H1 (cell line): ENCODE measurements around the gene MBNL1. TPM values are rescaled to one million over a fixed set of nuclear protein-coding genes. Genes with fewer than 3 reads are reported as not detected.

Experiments used
- ASH2L ChIP-seq: fragments of 200-600, 300-600 bp; sonication (generic); IDR thresholded peaks from one replicate; pipeline ENCODE4 v1.7.1; 2017; ENCODE audit warnings: low read length
- CHD1 ChIP-seq: IDR thresholded peaks from 2 replicates; pipeline ENCODE4 v1.6.1; 2012; ENCODE audit warnings: low read depth, low read length, improper control_type of control experiment
- HDAC2 ChIP-seq, 2 experiments: fragments of 300-600 bp in 1 of 2; sonication (generic) in 1 of 2; IDR thresholded peaks; 2 replicates each; pipeline ENCODE4 v1.6.1; 2011 to 2012; ENCODE audit warnings: low read depth in 2 of 2, low read length in 2 of 2, mild to moderate bottlenecking in 2 of 2, moderate library complexity in 2 of 2, borderline replicate concordance in 1 of 2, inconsistent platforms in 1 of 2
- HDAC6 ChIP-seq: IDR thresholded peaks from one replicate; pipeline ENCODE4 v1.7.1; 2012; ENCODE audit warnings: low read depth, mild to moderate bottlenecking, inconsistent platforms, low read length, moderate library complexity
- KDM4A ChIP-seq: IDR thresholded peaks from one replicate; pipeline ENCODE4 v1.7.1; 2012; ENCODE audit warnings: low read depth, mild to moderate bottlenecking, moderate library complexity, low read length, inconsistent platforms; ENCODE audit not compliant: severe bottlenecking
- SAP30 ChIP-seq: fragments of 300-600 bp; sonication (generic); IDR thresholded peaks from 2 replicates; pipeline ENCODE4 v1.7.1; 2012; ENCODE audit warnings: low read length, moderate library complexity, mild to moderate bottlenecking, inconsistent platforms; ENCODE audit not compliant: insufficient read depth, insufficient replicate concordance
- SRF ChIP-seq: IDR thresholded peaks from 2 replicates; pipeline ENCODE4 v1.6.1; 2011; ENCODE audit warnings: mild to moderate bottlenecking, low read depth, low read length, moderate library complexity
- polyA plus RNA-seq, 7 experiments: library from polyadenylated mRNA; depleted of rRNA in 3 of 7; stranded (reverse) in 5 of 7; unstranded in 2 of 7; fragments of >200 nt in 5 of 7; fragments of 200-250 nt in 2 of 7; gene quantifications; 1 replicate in 5 of 7; 2 replicates in 1 of 7; 4 replicates in 1 of 7; pipeline versions ENCODE4 v1.2.1 to v1.2.3, GENCODE V29; 2011 to 2013; ENCODE audit warnings: missing spikeins in 2 of 7, mixed read lengths in 2 of 7
- total RNA-seq: library from RNA; stranded (reverse); fragmentation: NEBNext Ultra II Directional; extraction: Animal tissue kit (Norgen Biotek cat#: 25700); gene quantifications from 2 replicates; pipeline ENCODE4 v1.2.1, GENCODE V29; 2021
- TF ChIP-seq, protein P1 (sequence below): fragments of 300-600 bp; sonication (generic); IDR thresholded peaks from 2 replicates; pipeline ENCODE4 v1.7.1; 2012; ENCODE audit warnings: low read length, moderate library complexity, mild to moderate bottlenecking, inconsistent platforms; ENCODE audit not compliant: insufficient replicate concordance

MBNL1 gene
- total and polyA plus RNA-seq, 2 of the 8 experiments (the other 6 are each of a cell fraction or from before 2014, with no cell fraction given): 5.0 to 16.4 TPM

GRCh38 chr3:152315623-152316022, 46.9 kb downstream of the MBNL1 start (continued):
- TF ChIP-seq, protein P1, sequence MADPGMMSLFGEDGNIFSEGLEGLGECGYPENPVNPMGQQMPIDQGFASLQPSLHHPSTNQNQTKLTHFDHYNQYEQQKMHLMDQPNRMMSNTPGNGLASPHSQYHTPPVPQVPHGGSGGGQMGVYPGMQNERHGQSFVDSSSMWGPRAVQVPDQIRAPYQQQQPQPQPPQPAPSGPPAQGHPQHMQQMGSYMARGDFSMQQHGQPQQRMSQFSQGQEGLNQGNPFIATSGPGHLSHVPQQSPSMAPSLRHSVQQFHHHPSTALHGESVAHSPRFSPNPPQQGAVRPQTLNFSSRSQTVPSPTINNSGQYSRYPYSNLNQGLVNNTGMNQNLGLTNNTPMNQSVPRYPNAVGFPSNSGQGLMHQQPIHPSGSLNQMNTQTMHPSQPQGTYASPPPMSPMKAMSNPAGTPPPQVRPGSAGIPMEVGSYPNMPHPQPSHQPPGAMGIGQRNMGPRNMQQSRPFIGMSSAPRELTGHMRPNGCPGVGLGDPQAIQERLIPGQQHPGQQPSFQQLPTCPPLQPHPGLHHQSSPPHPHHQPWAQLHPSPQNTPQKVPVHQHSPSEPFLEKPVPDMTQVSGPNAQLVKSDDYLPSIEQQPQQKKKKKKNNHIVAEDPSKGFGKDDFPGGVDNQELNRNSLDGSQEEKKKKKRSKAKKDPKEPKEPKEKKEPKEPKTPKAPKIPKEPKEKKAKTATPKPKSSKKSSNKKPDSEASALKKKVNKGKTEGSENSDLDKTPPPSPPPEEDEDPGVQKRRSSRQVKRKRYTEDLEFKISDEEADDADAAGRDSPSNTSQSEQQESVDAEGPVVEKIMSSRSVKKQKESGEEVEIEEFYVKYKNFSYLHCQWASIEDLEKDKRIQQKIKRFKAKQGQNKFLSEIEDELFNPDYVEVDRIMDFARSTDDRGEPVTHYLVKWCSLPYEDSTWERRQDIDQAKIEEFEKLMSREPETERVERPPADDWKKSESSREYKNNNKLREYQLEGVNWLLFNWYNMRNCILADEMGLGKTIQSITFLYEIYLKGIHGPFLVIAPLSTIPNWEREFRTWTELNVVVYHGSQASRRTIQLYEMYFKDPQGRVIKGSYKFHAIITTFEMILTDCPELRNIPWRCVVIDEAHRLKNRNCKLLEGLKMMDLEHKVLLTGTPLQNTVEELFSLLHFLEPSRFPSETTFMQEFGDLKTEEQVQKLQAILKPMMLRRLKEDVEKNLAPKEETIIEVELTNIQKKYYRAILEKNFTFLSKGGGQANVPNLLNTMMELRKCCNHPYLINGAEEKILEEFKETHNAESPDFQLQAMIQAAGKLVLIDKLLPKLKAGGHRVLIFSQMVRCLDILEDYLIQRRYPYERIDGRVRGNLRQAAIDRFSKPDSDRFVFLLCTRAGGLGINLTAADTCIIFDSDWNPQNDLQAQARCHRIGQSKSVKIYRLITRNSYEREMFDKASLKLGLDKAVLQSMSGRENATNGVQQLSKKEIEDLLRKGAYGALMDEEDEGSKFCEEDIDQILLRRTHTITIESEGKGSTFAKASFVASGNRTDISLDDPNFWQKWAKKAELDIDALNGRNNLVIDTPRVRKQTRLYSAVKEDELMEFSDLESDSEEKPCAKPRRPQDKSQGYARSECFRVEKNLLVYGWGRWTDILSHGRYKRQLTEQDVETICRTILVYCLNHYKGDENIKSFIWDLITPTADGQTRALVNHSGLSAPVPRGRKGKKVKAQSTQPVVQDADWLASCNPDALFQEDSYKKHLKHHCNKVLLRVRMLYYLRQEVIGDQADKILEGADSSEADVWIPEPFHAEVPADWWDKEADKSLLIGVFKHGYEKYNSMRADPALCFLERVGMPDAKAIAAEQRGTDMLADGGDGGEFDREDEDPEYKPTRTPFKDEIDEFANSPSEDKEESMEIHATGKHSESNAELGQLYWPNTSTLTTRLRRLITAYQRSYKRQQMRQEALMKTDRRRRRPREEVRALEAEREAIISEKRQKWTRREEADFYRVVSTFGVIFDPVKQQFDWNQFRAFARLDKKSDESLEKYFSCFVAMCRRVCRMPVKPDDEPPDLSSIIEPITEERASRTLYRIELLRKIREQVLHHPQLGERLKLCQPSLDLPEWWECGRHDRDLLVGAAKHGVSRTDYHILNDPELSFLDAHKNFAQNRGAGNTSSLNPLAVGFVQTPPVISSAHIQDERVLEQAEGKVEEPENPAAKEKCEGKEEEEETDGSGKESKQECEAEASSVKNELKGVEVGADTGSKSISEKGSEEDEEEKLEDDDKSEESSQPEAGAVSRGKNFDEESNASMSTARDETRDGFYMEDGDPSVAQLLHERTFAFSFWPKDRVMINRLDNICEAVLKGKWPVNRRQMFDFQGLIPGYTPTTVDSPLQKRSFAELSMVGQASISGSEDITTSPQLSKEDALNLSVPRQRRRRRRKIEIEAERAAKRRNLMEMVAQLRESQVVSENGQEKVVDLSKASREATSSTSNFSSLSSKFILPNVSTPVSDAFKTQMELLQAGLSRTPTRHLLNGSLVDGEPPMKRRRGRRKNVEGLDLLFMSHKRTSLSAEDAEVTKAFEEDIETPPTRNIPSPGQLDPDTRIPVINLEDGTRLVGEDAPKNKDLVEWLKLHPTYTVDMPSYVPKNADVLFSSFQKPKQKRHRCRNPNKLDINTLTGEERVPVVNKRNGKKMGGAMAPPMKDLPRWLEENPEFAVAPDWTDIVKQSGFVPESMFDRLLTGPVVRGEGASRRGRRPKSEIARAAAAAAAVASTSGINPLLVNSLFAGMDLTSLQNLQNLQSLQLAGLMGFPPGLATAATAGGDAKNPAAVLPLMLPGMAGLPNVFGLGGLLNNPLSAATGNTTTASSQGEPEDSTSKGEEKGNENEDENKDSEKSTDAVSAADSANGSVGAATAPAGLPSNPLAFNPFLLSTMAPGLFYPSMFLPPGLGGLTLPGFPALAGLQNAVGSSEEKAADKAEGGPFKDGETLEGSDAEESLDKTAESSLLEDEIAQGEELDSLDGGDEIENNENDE: no peak
- TF ChIP-seq HDAC2 (IDR thresholded peaks at IDR 0.05; ENCODE audit: borderline replicate concordance in 1 of 2, low read depth in 2 of 2, low read length in 2 of 2) (no peak), ASH2L (no peak), HDAC6 (no peak), CHD1 (no peak), KDM4A (no peak), SAP30 (no peak), SRF (no peak)
- TF ChIP-seq, all 59 proteins: peak for 0
